ENCODE measurements around the gene GRIN2C. TPM values are rescaled to one million over a fixed set of nuclear protein-coding genes. Genes with fewer than 3 reads are reported as not detected.

GRIN2C gene
- total RNA-seq, 1 donor = under 0.01 TPM

- no peak for DNase-seq (ENCODE audit: low read depth)
- no peak for TF ChIP-seq CTCF (IDR thresholded peaks at IDR 0.05; ENCODE audit: insufficient read depth, low read length)
Observed at GRCh38 chr17:74836691-74837467, 22.8 kb downstream of the GRIN2C start.

GRCh38 chr17:74836191-74836590 lies 23.5 kb downstream of the GRIN2C start:
- H3K4me3 ChIP-seq (ENCODE audit: low read depth, low read length) = no peak overlapping the region
- no peak for TF ChIP-seq CTCF (IDR thresholded peaks at IDR 0.05; ENCODE audit: insufficient read depth, low read length)
- no peak for DNase-seq (ENCODE audit: low read depth)

More at GRCh38 chr17:74836691-74837467, 22.8 kb downstream of the GRIN2C start:
- no peak overlapping the region for H3K4me3 ChIP-seq (ENCODE audit: low read depth, low read length)

- no peak overlapping the region for H3K4me3 ChIP-seq (ENCODE audit: low read depth, low read length)
- no peak for DNase-seq (ENCODE audit: low read depth)
Observed at GRCh38 chr17:74833501-74834377, 25.9 kb downstream of the GRIN2C start.

GRCh38 chr17:74832421-74832820 lies 27.3 kb downstream of the GRIN2C start:
- no peak for TF ChIP-seq CTCF (IDR thresholded peaks at IDR 0.05; ENCODE audit: insufficient read depth, low read length)
- no peak overlapping the region for H3K4me3 ChIP-seq (ENCODE audit: low read depth, low read length)
- DNase-seq (ENCODE audit: low read depth) = no peak

More at GRCh38 chr17:74833501-74834377, 25.9 kb downstream of the GRIN2C start:
- TF ChIP-seq CTCF (IDR thresholded peaks at IDR 0.05; ENCODE audit: insufficient read depth, low read length) = no peak

- no peak for TF ChIP-seq CTCF (IDR thresholded peaks at IDR 0.05; ENCODE audit: insufficient read depth, low read length)
- no peak overlapping the region for H3K4me3 ChIP-seq (ENCODE audit: low read depth, low read length)
- DNase-seq (ENCODE audit: low read depth) = no peak
Observed at GRCh38 chr17:74831444-74832146, 28.1 kb downstream of the GRIN2C start.

GRCh38 chr17:74830861-74831260 lies 28.8 kb downstream of the GRIN2C start:
- H3K4me3 ChIP-seq (ENCODE audit: low read depth, low read length) = no peak overlapping the region
- TF ChIP-seq CTCF (IDR thresholded peaks at IDR 0.05; ENCODE audit: insufficient read depth, low read length) = no peak
- no peak for DNase-seq (ENCODE audit: low read depth)

Data from fibroblast of the aortic adventitia (primary cell).